Right lobe of liver (tissue), 4 donors: ENCODE measurements around the gene RHBDF1.

Experiments used
- CTCF ChIP-seq, 4 donors: fragments of 200-600 bp in 3 of 4; fragments of 450-650 bp in 1 of 4; IDR thresholded peaks; one replicate each; pipeline versions ENCODE4 v1.5.1 to v1.8.0; 2016 to 2022; ENCODE audit warnings: antibody characterized with exemption in 4 of 4, mild to moderate bottlenecking in 2 of 4
- POLR2A ChIP-seq: fragments of 450-650 bp; IDR thresholded peaks from one replicate; pipeline ENCODE4 v1.6.1; 2017; ENCODE audit warnings: antibody characterized with exemption, mild to moderate bottlenecking
- donor health status: DM: no; HTN: no; CAD: no.
- donor health status: DM: no; HTN: no; CAD: no.
- donor health status: DM: no; HTN: yes; CAD: no.

GRCh38 chr16:61879-62281 is 10.6 kb downstream of the RHBDF1 start:
- TF ChIP-seq CTCF (IDR thresholded peaks at IDR 0.05) (no peak), POLR2A (no peak)
